ENCODE measurements around the gene LRP3.
"Not testable (repeated sequence)": the region's sequence is repeated elsewhere in the genome, so short reads cannot be mapped to it uniquely, and the experiment has no call there.

Gene LRP3

DNA sequence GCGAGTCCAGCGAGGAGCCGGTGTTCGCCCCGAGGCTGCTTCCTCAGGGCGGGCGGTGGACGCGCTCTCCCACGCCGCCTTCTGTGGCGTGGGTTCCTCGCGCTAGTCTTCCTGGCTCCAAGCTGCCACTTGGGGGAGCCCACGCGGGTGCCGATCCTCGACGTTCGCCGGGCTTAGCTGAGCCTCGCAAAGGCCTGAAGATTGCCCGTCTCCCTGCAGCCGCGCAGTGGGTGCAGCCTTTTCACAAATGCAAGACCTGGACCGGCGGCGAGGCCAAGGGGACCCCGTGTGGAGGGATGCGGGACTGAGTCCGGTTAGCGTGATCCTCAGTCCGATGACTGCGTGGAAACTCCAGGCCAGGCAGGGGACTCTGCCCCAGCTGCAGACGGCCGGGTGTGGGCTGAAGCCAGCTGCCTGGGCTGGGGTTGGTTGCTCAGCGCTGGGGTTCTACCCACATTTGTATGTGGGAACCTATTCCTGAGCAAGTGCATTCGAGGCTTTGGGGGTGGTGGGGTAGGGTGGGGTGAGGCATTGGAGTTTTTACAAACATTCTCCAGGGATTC is 16.6 kb upstream of the LRP3 start:
- DNase-seq, result no peak

DNA sequence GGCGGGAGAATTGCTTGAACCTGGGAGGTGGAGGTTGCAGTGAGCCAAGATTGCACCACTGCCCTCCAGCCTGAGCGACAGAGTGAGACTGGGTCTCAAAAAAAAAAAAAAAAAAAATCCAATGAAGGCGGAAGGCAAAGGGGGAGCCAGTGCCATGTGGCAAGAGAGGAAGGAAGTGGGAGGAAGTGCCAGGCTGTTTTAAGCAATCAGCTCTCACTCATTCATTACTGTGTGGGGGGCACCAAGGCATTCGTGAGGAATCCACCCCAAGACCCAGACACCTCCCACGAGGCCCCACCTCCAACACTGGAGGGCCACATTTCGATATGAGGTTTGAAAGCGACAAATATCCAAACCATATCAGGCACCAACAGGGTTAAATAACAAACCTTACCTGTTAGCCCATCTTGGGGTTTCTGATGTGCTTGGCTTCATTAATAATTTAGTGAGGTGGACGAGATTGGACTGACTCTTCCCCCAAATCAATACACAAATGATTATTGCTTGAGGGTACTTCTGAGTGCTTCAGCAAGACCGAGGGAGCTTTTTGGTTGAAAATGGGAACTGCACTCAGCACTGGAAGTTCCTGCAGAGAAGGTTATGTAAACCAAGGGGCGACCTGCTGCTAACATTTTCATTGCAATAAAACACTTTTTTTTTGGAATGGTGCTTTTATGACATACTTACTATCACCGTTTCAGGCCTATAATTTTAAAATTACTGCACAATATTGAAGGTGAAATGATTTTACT is 7.5 kb upstream of the LRP3 start:
- DNase-seq, result no peak

DNA sequence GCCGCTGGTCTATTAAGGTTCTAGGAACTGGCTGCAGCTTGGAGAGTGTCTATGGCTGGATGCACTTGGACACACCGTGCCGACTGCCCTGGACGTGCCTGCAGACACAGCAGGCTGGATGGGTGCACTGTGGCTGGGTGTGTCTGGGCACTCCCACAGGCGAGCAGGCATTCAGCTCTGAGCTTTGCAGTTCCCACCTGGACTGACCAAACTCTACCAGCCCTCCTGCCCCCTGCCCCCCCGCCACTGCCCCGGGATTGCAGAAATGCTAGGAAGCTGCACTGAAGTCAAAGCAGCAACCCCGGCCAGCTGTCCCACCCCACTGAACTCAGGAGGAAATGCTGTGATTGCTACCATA is 7.0 kb upstream of the LRP3 start:
- DNase-seq, result no peak

DNA sequence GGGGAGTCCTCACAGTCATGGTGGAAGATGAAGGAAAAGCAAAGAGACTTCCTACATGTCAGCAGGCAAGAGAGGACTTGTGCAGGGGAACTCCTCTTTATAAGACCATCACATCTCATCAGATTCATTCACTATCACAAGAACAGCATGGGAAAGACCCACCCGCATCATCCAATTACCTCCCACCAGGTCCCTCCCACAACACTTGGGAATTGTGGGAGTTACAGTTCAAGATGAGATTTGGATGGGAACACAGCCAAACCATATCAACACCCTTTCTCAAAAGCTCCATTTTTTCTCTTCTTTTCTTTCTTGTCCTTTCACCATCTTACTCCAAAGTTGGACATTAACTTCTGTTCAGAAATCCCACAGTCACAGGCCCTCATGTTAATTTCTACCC is 4.7 kb upstream of the LRP3 start:
- no peak for DNase-seq

DNA sequence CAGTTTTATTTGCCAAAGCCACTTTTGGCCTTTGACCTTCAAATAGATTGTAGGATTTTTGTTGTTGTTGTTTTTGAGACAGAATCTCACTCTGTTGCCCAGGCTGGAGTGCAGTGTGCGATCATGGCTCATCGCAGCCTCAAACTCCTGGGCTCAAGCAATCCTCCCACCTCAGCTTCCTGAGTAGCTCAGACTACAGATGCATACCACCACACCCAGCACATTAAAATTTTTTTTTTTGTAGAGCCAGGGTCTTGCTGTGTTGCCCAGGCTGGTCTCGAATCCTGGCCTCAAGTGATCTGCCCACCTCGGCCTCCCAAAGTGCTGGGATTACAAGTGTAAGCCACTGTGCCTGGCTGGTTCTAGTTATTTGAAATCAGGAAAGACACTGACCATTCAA is 3.0 kb upstream of the LRP3 start:
- DNase-seq, result not testable (repeated sequence)

DNA sequence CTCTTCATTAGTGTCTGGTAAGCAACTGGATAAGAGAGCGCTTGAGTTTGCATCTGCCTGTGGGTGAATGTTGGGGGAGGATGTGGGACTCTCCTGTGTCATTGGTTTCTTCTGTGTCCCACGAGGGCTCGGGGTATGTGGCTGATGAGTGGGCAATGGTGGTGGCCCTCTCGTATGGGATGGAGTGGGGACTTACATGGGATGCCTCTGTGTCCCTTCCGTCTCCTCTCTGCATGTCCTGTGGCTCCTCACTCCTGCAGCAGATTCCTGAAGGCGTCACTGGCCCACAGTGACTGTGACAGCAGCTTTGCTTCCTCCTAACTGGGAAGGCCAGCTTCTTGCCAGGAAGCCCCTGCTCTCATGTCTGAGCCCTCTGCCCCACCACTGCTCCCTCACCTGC is 2.6 kb upstream of the LRP3 start:
- DNase-seq, result no peak

DNA sequence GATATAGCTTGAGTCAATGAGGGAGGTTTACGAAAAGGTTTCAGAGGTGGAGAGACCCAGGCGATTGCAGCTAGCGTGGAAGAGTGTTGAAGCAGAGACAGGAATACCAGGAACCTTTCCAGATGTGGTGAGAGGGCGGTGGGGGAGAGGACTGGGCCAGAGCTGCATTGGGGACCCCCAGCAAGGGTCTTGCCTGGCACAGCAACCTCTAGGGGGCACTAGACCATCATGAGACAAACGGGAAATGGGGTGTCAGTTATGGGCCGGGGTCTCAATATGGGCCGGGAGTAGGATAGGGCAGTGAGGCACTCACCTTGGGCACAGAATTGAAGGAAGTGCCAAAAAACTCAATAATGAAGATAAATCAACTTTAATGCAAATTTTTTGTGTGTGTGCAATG is 2.1 kb upstream of the LRP3 start:
- no peak for DNase-seq

DNA sequence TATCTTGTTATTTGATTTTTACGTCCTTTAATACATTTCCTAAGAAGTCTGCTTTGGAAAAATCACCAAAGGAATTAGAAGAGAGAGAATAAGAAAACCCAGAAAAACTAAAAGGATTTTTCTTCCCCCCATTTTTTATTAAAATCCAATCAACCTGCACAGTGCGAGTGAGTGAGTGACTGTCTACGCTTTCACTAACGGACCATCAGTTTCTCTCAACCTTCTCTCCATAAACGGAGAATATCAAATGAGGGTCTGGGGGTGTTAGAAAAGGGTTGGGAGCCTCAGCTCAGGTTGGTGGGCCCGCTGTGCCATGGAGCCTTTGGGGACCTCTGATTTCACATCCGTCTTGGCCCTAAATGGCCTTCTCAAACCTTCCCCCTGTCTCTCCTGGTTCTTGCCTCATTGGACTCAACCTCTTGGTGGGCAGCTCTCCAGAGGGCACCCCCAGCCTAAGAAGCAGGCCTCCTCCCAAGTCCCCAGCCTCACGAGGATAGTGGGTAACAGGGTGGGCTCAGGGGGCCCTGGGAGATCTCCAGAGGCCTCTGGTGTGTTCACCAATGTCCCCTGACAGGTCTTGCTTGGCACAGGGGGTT is 763 bp upstream of the LRP3 start:
- DNase-seq, result no peak

DNA sequence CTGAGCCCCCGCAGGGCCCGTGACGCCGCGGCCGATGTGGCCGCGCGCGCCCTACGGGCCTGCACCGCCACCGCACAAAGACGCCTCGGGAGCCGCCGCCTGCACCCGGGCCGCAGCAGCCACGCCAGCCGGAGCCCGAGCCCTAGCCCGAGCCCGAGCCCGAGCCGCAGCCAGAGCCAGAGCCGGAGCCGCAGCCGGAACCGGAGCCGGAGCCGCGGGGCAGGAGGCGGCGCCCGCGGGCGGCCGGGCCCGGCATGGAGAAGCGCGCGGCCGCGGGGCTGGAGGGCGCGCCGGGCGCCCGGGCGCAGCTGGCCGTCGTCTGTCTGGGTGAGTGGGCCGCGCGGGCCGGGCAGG is 379 bp downstream of the LRP3 start:
- DNase-seq, result no peak

DNA sequence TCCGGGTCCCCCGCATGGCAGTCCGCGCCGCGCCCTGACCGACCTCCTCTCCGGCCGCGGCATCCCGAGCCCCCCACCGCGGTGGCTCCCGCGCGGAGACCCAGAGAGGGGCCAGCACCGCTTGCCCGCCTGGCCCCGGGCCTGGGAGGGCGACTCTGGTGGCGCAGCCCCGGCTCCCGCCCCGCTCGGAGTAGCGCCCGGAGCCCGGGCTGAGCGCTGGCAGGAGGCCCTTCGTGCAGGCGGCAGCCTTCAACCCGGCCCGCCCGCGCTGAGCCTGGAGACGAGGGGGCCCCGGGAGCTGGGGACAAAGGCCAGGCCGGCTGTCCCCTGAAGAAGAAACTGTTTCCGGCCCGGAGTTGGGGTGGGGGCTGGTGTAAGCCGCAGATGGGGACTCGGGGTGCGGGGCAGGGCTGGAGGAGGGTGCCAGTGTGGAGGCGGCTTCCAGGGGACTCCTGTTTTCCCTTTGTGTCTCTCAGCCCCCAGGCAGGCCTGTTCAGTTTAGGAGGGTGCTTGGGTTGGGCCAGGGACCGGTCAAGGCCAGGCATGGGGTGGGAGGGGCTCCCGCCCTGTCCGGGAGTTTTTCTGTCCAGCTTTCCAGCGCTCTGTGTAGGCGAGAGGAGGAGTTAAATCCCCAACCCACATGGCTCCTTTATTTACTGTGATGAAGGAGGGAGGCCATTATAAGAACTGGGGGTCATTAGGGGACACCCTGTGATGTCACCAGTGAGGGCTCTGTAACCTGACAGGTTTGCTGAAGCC is 935 bp downstream of the LRP3 start:
- no peak for DNase-seq

DNA sequence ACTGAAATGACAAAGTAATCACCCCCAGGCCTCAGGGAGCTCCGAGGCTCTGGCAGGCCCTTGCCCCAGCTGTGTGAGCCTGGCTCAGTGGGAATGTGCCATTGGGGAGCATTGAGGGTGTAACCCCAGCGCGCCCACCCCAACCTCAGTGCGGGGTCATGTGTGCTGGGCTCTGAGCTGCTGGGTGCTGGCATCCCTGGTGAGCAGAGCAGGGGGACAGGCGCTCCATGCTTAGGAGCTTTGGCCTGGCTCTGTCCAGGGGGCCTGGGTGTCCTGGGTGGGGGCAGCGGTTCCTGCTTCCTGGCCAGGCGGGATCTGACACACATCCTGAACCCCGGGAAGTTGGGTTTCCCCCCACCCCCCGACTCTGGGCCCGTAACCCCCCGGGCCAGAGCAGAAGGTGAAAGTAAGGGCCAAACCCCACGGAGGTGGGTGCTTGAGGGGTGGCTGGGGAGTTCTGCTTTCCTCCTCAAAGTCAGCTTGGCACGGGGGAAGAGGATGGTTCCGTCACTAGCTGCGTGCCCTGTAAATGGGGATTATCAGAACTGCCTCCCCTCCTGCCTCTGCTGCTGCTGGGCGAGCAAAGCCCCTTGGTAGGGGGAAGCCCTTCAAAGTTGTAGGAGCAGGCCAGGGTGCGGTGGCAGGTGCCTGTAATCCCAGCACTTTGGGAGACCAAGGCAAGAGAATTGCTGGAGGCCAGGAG is 1.7 kb downstream of the LRP3 start:
- no peak for DNase-seq

DNA sequence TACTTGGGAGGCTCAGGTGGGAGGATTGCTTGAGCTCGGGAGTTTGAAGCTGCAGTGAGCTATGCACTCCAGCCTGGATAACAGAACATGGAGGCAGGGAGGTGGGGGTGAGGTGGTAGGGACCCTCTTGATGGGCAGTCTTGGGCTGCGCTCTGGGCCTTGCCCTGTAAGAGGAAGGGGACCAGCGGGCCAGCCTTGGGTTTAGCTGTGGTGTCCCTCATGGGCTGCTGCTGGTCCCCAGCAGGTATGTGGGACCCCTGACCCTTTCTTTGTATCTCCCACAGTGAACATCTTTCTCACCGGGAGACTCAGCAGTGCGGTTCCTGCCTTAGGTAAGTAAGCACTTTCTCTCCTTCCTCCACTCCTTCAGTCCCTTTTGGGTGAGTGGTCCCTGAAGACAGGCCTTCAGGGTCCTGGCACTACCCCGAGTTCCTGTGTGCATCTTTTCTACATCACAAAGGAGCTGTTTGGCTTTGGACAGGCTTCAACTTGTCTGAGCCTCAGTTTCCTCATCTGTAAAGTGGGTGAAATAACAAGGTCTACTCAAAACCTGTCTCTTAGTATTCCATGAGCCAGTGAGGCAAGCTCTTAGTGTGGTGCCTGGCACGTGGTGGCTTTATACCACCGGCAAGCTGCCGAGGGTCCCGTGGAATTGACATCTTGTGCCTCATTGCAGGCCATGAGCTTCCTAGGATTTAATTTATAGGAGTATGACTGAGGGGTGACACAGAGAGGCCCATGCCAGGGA is 2.5 kb downstream of the LRP3 start:
- no peak for DNase-seq

DNA sequence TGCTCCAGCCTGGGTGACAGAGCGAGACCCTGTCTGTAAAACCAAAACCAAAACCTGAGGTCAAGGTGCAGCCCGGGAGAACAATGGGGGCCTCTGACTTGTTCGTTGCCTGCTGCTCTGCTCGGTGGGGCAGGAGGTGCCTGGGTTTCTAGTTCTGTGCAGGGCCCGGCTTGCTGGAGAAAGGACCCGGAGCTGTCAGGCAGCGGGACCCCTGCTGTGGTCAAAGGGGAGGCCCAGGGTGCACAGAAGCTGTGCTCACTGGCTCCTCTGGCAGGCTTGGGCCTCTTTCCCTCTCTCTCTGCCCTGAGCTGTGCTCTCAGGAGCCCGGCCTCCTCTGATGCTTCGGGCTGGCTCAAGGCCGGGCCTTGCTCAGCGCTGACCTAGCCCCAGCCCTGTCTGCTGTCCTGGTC is 3.5 kb downstream of the LRP3 start:
- DNase-seq, result no peak

DNA sequence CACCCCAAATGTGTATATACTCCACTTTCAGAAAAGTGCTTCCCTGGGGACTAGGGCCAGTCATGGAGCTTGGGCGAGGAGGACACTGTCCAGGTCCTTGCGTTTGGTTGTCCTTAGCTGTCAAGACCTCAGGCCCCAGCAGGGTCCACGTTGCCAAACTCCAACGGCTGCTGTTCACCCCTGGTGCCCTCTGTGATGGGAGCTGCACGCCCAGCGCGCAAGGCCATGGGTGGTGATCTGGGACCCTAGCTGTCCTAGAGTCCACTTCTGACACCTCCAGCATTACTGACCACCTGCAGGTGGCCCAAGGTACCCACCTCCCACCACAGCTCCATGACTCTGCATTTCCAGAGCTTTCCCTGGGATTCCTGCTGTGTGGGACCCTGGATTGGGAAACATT is 4.0 kb downstream of the LRP3 start:
- no peak for DNase-seq

DNA sequence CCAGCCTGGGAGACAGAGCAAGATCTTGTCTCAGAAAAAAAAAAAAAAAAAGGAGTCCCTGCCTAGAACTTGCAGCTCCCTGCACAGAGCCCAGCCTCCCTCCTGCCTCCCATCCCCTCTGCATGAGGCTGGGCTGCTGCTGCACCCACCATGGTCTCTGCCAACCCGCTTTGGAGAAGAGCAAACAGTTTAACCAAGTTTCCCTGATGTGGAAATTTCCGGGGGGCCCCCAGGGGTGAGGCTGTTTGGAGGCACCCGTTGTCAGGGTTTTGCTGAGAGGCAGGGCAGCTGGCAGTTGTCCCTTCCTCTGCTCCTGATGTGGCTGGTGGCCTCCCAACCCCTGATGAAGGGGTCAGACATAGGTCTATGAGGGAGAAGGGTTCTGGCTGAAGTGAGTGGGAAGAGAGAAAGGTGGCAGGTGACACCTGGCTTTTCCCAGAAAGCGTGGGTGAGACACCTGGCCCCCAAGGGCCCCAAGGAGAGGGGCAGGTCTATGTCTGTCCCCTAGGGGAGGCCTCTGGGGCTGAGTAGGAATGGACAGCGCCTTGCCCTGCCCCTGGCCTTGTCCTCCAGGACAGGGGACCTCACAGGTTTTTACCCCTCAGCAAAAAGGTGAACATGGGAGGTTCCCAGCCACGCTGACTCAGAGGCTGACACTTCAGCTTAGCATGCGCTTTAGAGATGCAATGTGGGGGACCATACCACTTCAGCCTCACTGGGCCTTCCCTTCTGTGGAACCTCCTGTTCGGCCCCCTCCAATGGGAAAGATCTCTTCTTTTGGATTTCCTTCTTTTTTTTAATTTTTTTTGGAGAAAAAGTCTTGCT is 5.5 kb downstream of the LRP3 start:
- no peak for DNase-seq

DNA sequence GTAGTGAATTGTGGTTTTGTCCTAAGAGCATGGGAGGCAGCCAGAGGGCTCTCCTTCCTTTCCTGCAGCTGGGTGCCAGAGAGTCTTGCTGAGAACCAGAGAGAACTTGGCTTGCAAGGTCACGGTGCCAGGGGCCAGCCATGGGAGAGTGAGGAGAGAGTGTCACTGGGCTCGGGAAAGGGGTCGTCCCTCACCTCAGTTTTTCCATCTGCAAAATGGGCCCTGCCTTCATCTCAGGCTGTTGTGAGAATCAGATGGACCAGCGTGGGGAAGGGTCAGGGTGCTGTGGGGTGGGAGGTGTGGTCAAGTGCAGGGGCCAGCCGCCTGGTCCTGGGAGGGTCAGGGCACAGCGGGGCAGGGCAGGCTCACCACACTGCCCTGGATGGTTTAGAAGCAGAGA is 7.3 kb downstream of the LRP3 start:
- no peak for DNase-seq

DNA sequence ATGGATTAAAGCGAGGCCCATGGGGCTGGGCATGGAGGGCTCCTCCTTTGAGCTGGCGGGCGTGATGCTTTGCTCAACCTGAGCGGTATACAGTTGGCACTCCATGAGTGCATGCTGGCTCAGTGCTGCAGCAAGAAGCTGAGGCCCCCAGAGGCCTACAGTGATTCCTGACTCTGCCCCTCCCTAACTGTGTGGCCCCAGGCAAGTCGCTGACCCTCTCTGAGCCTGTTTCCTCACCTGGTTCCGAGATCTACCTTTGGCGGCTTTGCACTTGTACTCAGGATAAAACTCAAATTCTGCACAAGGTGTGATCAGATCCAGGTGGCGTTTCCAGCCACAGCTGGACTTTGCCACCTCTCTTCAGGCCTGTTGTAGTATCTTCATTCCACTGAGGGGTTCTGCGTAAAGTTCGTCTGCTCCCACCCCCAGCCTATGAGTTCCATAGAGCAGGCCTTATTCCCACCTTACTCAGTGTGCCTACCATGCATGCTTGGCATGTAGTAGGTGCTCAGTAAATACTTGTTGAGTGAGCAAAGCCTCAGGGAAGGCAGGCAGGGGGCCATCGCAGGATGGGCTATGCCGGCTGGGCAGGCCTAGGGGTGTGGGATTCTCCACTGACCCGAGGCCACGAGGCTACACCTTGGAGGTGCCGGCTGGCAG is 7.9 kb downstream of the LRP3 start:
- no peak for DNase-seq

DNA sequence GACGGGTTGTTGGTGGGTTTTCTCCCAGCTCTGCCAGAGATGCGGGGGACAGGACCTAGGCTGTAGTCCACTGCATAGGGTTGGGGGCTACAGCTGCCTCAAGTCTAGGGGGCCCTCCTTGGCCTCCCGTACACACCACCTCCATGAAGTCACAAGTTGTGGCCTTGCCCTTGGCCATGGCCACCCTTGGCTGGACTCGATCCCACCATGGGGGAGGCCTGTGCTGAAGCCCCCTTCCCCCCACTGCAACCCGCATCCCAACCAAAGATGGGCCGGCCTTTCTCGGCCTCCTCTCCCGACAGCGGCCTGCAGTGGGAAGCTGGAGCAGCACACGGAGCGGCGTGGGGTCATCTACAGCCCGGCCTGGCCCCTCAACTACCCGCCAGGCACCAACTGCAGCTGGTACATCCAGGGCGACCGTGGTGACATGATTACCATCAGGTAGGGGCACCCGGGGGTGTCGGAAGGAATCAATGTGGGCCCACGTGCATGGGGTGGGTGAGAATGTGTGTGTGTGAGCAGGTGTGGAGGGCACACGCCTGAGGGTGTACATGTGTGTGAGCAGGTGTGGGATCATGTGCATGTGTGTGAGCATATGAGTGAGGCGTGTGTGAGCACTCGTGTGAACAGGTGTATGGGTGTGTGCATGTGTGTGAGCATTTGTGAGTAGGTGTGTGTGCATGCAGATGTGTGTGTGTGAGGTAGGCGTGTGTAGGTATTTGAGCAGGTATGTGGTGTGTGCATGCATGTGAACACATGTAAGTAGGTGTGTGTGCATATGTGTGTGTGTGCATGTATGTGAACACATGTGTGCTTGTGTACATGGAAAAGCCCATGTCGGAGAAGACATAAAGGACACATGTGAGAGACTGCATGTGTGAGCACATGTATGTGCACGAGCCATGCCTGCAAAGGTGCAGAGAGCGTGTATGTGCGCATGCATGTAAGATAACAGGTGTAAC is 8.7 kb downstream of the LRP3 start:
- no peak for DNase-seq

DNA sequence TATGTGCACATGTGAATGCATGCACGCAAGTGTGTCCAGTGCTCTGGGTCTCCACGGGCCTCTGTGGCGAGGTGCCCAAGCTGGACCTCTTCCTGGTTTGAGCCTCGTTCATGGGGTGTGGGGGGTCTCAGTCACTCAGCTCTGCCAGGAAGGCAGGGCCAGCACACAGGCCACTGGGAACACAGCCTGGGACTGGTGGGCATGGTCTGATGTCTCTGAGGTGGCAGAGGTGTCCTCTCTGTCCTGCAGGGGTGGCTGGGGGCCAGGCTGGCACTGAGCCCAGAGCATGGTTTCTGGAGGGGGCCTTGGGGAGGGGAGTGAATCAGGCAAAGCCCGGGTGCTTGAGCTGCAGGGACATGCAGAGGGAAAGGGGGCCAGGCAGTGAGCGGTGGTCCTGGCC is 9.4 kb downstream of the LRP3 start:
- DNase-seq, result no peak
